Thymus (tissue), 11 donors: ENCODE measurements around the gene SLC11A1. TPM values are rescaled to one million over a fixed set of nuclear protein-coding genes. Genes with fewer than 3 reads are reported as not detected.

Experiments used
- DNase-seq, 9 donors: peaks; one replicate each; pipeline ENCODE4 v3.0.0-alpha.2; 2013; ENCODE audit warnings: low spot score in 9 of 9, low read depth in 6 of 9, missing footprints in 1 of 9
- H3K27ac ChIP-seq, 2 donors: one replicate each; pipeline ENCODE4 v1.5.1; 2013; ENCODE audit warnings: control low read depth in 1 of 2, low read depth in 1 of 2, low read length in 1 of 2, mild to moderate bottlenecking in 1 of 2, moderate library complexity in 1 of 2
- H3K27me3 ChIP-seq, 2 donors: one replicate each; pipeline ENCODE4 v1.5.1; 2013; ENCODE audit warnings: low read length in 1 of 2; ENCODE audit not compliant: control insufficient read depth in 2 of 2, insufficient read depth in 1 of 2
- H3K36me3 ChIP-seq, 2 donors: one replicate each; pipeline ENCODE4 v1.5.1; 2013; ENCODE audit warnings: low read length in 1 of 2, mild to moderate bottlenecking in 1 of 2, moderate library complexity in 1 of 2; ENCODE audit not compliant: control insufficient read depth in 2 of 2, insufficient read depth in 2 of 2
- H3K4me1 ChIP-seq, 2 donors: one replicate each; pipeline ENCODE4 v1.5.1; 2013; ENCODE audit warnings: low read length in 2 of 2; ENCODE audit not compliant: control insufficient read depth in 2 of 2, insufficient read depth in 2 of 2
- H3K4me3 ChIP-seq, 2 donors: one replicate each; pipeline ENCODE4 v1.5.1; 2013; ENCODE audit warnings: low read length in 2 of 2, control low read depth in 1 of 2, mild to moderate bottlenecking in 1 of 2
- H3K9me3 ChIP-seq, 2 donors: one replicate each; pipeline ENCODE4 v1.5.1; 2013; ENCODE audit warnings: low read length in 1 of 2, mild to moderate bottlenecking in 1 of 2; ENCODE audit not compliant: control insufficient read depth in 2 of 2, insufficient read depth in 1 of 2
- WGBS: extraction: QIAGEN DNeasy Blood & Tissue Kit; methylation state at CpG from one replicate; pipeline ENCODE4 v1.1.7; 2013; 5-methylcytosine and 5-hydroxymethylcytosine counted together
- polyA plus RNA-seq: library from polyadenylated mRNA; stranded (reverse); fragments of 200-250 nt; gene quantifications from one replicate; pipeline ENCODE4 v1.2.3, GENCODE V29; 2013
- total RNA-seq: library from RNA; stranded (reverse); fragments of 120-200 nt; gene quantifications from one replicate; pipeline ENCODE4 v1.2.4, GENCODE V29; 2013
- donor health status: healthy.

The SLC11A1 gene
- total and polyA plus RNA-seq, 2 donors = 0.71 to 25.2 TPM

GRCh38 chr2:218395456-218395825 lies 13.4 kb downstream of the SLC11A1 start:
- peaks cover 18 to 54% of the 10 kb centered on the region in 2 donors for H3K4me1 ChIP-seq
- peak in 1 of 9 donors; percentile 13 for DNase-seq
- H3K36me3 ChIP-seq = no peaks in the 10 kb centered on the region
- peaks cover 2 to 27% of the 10 kb centered on the region in 2 donors for H3K27me3 ChIP-seq
- 79% methylated on average over 16 of the region's 16 CpGs for WGBS
- peak overlapping the region; percentile 77 to 100 for H3K4me3 ChIP-seq
- H3K27ac ChIP-seq = peak overlapping the region; percentile 81 to 97
- H3K9me3 ChIP-seq = peaks cover 0 to 25% of the 10 kb centered on the region in 2 donors

GRCh38 chr2:218395826-218396687 lies 14.0 kb downstream of the SLC11A1 start:
- no peaks in the 10 kb centered on the region for H3K36me3 ChIP-seq
- peak; percentile 90 to 98 (median 93) for DNase-seq
- peaks cover 2 to 27% of the 10 kb centered on the region in 2 donors for H3K27me3 ChIP-seq
- H3K9me3 ChIP-seq = peaks cover 0 to 25% of the 10 kb centered on the region in 2 donors
- WGBS = 2% methylated on average over 57 of the region's 57 CpGs
- H3K4me3 ChIP-seq = peak overlapping the region; percentile 77 to 100
- peak overlapping the region; percentile 97 for H3K27ac ChIP-seq
- H3K4me1 ChIP-seq = peaks cover 19 to 56% of the 10 kb centered on the region in 2 donors

- peak in 7 of 9 donors; percentile 55 to 89 (median 71) for DNase-seq
- under 1% methylated on average over 27 of the region's 27 CpGs for WGBS
Observed at GRCh38 chr2:218396688-218397462, 14.8 kb downstream of the SLC11A1 start.

GRCh38 chr2:218397463-218397819 lies 15.4 kb downstream of the SLC11A1 start:
- Histone ChIP-seq H3K36me3 (peaks cover 7 to 13% of the 10 kb centered on the region in 2 donors), H3K27ac (peak overlapping the region; percentile 97), H3K9me3 (peaks cover 0 to 25% of the 10 kb centered on the region in 2 donors), H3K4me3 (peak overlapping the region; percentile 77 to 100), H3K27me3 (peaks cover 2 to 27% of the 10 kb centered on the region in 2 donors), H3K4me1 (peaks cover 26 to 69% of the 10 kb centered on the region in 2 donors)
- WGBS = 6% methylated on average over 12 of the region's 12 CpGs
- peak in 2 of 9 donors; percentile 15 to 51 for DNase-seq

More at GRCh38 chr2:218396688-218397462, 14.8 kb downstream of the SLC11A1 start:
- Histone ChIP-seq H3K36me3 (peaks cover 1 to 7% of the 10 kb centered on the region in 2 donors), H3K9me3 (peaks cover 0 to 25% of the 10 kb centered on the region in 2 donors), H3K4me1 (peaks cover 26 to 64% of the 10 kb centered on the region in 2 donors), H3K27ac (peak overlapping the region; percentile 97), H3K27me3 (peaks cover 2 to 27% of the 10 kb centered on the region in 2 donors), H3K4me3 (peak overlapping the region; percentile 77 to 100)

- Histone ChIP-seq H3K27ac (peak overlapping the region; percentile 97), H3K4me1 (peaks cover 26 to 69% of the 10 kb centered on the region in 2 donors), H3K4me3 (peak overlapping the region; percentile 77 to 100), H3K27me3 (peaks cover 2 to 27% of the 10 kb centered on the region in 2 donors), H3K36me3 (peaks cover 12 to 18% of the 10 kb centered on the region in 2 donors), H3K9me3 (peaks cover 0 to 25% of the 10 kb centered on the region in 2 donors)
- 1% methylated on average over 35 of the region's 35 CpGs for WGBS
- peak in 4 of 9 donors; percentile 23 to 68 (median 44) for DNase-seq
Observed at GRCh38 chr2:218397820-218398436, 15.9 kb downstream of the SLC11A1 start.

GRCh38 chr2:218398437-218399390 lies 16.6 kb downstream of the SLC11A1 start:
- H3K4me3 ChIP-seq = peak overlapping the region; percentile 95 to 100
- under 1% methylated on average over 95 of the region's 95 CpGs for WGBS
- peak overlapping the region; percentile 97 for H3K27ac ChIP-seq
- peaks cover 0 to 25% of the 10 kb centered on the region in 2 donors for H3K9me3 ChIP-seq
- peaks cover 18 to 26% of the 10 kb centered on the region in 2 donors for H3K36me3 ChIP-seq
- peaks cover 26 to 73% of the 10 kb centered on the region in 2 donors for H3K4me1 ChIP-seq
- H3K27me3 ChIP-seq = peaks cover 2 to 27% of the 10 kb centered on the region in 2 donors
- DNase-seq = peak in 6 of 9 donors; percentile 45 to 75 (median 48)

GRCh38 chr2:218399391-218400166 lies 17.5 kb downstream of the SLC11A1 start, which contains the start of gene CTDSP1:
Gene CTDSP1 (plus strand): TSS chr2:218399868. CDS start chr2:218400091, 223 bp downstream.
- Histone ChIP-seq H3K36me3 (peaks cover 25 to 31% of the 10 kb centered on the region in 2 donors), H3K27me3 (peaks cover 2 to 27% of the 10 kb centered on the region in 2 donors), H3K4me3 (peak within 1 kb of the TSS; percentile 95 to 100), H3K9me3 (peaks cover 0 to 25% of the 10 kb centered on the region in 2 donors), H3K4me1 (peaks cover 26 to 71% of the 10 kb centered on the region in 2 donors), H3K27ac (peak within 1 kb of the TSS; percentile 80 to 97)
- WGBS = under 1% methylated on average over 76 of the region's 78 CpGs
- peak in 8 of 9 donors; percentile 90 to 98 (median 94) for DNase-seq
